NCI-H226 (cell line): Measurements from ENCODE around the gene GPR61.
A peak's percentile ranks its signal among the peaks of the same experiment; 100 is the strongest.

Source experiments
- DNase-seq: peaks from one replicate; pipeline ENCODE4 v3.0.0-alpha.2; 2015

Gene GPR61

GRCh38 chr1:109537450-109538178, 2.1 kb upstream of the GPR61 start:
- DNase-seq, result no peak

GRCh38 chr1:109538827-109539555, 681 bp upstream of the GPR61 start:
- no peak for DNase-seq

- no peak for DNase-seq
These were observed 1.4 kb downstream of the GPR61 start for GRCh38 chr1:109541102-109541501.

- no peak for DNase-seq
These were observed 3.0 kb downstream of the GPR61 start for GRCh38 chr1:109542657-109543056.

- DNase-seq, result no peak
These were observed 3.8 kb downstream of the GPR61 start for GRCh38 chr1:109543283-109543987.

GRCh38 chr1:109543988-109544735, 4.5 kb downstream of the GPR61 start:
- DNase-seq, result no peak

- peak; percentile 65 for DNase-seq
These were observed 6.8 kb downstream of the GPR61 start for GRCh38 chr1:109546311-109547109.

- DNase-seq, result no peak
These were observed 8.0 kb downstream of the GPR61 start for GRCh38 chr1:109547463-109548320.

- DNase-seq, result peak; percentile 98
These were observed 8.9 kb downstream of the GPR61 start, which contains the start of gene GNAI3 for GRCh38 chr1:109548321-109549267. GNAI3 (plus strand) TSS chr1:109548615; CDS start chr1:109548721, 106 bp downstream.

- DNase-seq, result no peak
These were observed 16.9 kb downstream of the GPR61 start for GRCh38 chr1:109556563-109556962.

GRCh38 chr1:109557520-109557919, 17.8 kb downstream of the GPR61 start:
- DNase-seq, result no peak

- no peak for DNase-seq
These were observed 20.3 kb downstream of the GPR61 start for GRCh38 chr1:109559995-109560394.

- no peak for DNase-seq
These were observed 24.7 kb downstream of the GPR61 start for GRCh38 chr1:109564194-109564878.

- DNase-seq, result no peak
These were observed 25.6 kb downstream of the GPR61 start for GRCh38 chr1:109565241-109565640.

GRCh38 chr1:109566982-109567381, 27.3 kb downstream of the GPR61 start:
- DNase-seq, result no peak

- DNase-seq, result no peak
These were observed 28.4 kb downstream of the GPR61 start for GRCh38 chr1:109567877-109568672.

GRCh38 chr1:109569323-109569722, 29.7 kb downstream of the GPR61 start:
- no peak for DNase-seq

- DNase-seq, result peak; percentile 89
These were observed 30.7 kb downstream of the GPR61 start for GRCh38 chr1:109570414-109570813.
